ENCODE measurements around the gene SRGAP1.

Gene SRGAP1

GRCh38 chr12:63912651-63913050 lies 68.2 kb downstream of the SRGAP1 start:
- Histone ChIP-seq H3K4me1 (ENCODE audit: control insufficient read depth, insufficient read depth, low read length) (peaks cover 30% of the 10 kb centered on the region), H3K4me3 (ENCODE audit: low read length) (no peak overlapping the region), H3K9ac (ENCODE audit: low read depth, low read length) (no peak overlapping the region), H3K4me2 (ENCODE audit: low read length) (no peak overlapping the region), H3K27me3 (ENCODE audit: control insufficient read depth, insufficient read depth, low read length) (no peaks in the 10 kb centered on the region), H3K36me3 (ENCODE audit: insufficient read depth, low read length) (no peaks in the 10 kb centered on the region), H3K9me3 (replicated peaks; ENCODE audit: low read length) (no peaks in the 10 kb centered on the region)

- Histone ChIP-seq H3K9me3 (replicated peaks; ENCODE audit: low read length) (no peaks in the 10 kb centered on the region), H3K4me2 (ENCODE audit: low read length) (no peak overlapping the region), H3K36me3 (ENCODE audit: insufficient read depth, low read length) (no peaks in the 10 kb centered on the region), H3K4me1 (ENCODE audit: control insufficient read depth, insufficient read depth, low read length) (peaks cover 39% of the 10 kb centered on the region), H3K4me3 (ENCODE audit: low read length) (no peak overlapping the region), H3K9ac (ENCODE audit: low read depth, low read length) (no peak overlapping the region), H3K27me3 (ENCODE audit: control insufficient read depth, insufficient read depth, low read length) (no peaks in the 10 kb centered on the region)
Observed at GRCh38 chr12:63913929-63914328, 69.4 kb downstream of the SRGAP1 start.

GRCh38 chr12:63915105-63915800 lies 70.8 kb downstream of the SRGAP1 start:
- no peaks in the 10 kb centered on the region for H3K9me3 ChIP-seq (replicated peaks; ENCODE audit: low read length)

GRCh38 chr12:63916561-63917476 lies 72.3 kb downstream of the SRGAP1 start:
- peak overlapping the region; percentile 68 for H3K4me2 ChIP-seq (ENCODE audit: low read length)
- H3K9ac ChIP-seq (ENCODE audit: low read depth, low read length): peak overlapping the region; percentile 83
- H3K4me3 ChIP-seq (ENCODE audit: low read length): peak overlapping the region; percentile 27

More at GRCh38 chr12:63915105-63915800, 70.8 kb downstream of the SRGAP1 start:
- H3K4me3 ChIP-seq (ENCODE audit: low read length): no peak overlapping the region
- peaks cover 52% of the 10 kb centered on the region for H3K4me1 ChIP-seq (ENCODE audit: control insufficient read depth, insufficient read depth, low read length)
- H3K4me2 ChIP-seq (ENCODE audit: low read length): peak overlapping the region; percentile 32
- peak overlapping the region; percentile 46 for H3K9ac ChIP-seq (ENCODE audit: low read depth, low read length)
- no peaks in the 10 kb centered on the region for H3K27me3 ChIP-seq (ENCODE audit: control insufficient read depth, insufficient read depth, low read length)
- H3K36me3 ChIP-seq (ENCODE audit: insufficient read depth, low read length): no peaks in the 10 kb centered on the region

GRCh38 chr12:63917477-63917862 lies 73.0 kb downstream of the SRGAP1 start:
- H3K4me1 ChIP-seq (ENCODE audit: control insufficient read depth, insufficient read depth, low read length): peaks cover 57% of the 10 kb centered on the region
- no peaks in the 10 kb centered on the region for H3K27me3 ChIP-seq (ENCODE audit: control insufficient read depth, insufficient read depth, low read length)
- H3K9me3 ChIP-seq (replicated peaks; ENCODE audit: low read length): no peaks in the 10 kb centered on the region
- no peaks in the 10 kb centered on the region for H3K36me3 ChIP-seq (ENCODE audit: insufficient read depth, low read length)
- peak overlapping the region; percentile 68 for H3K4me2 ChIP-seq (ENCODE audit: low read length)
- H3K9ac ChIP-seq (ENCODE audit: low read depth, low read length): peak overlapping the region; percentile 83
- H3K4me3 ChIP-seq (ENCODE audit: low read length): peak overlapping the region; percentile 27

More at GRCh38 chr12:63916561-63917476, 72.3 kb downstream of the SRGAP1 start:
- Histone ChIP-seq H3K9me3 (replicated peaks; ENCODE audit: low read length) (no peaks in the 10 kb centered on the region), H3K27me3 (ENCODE audit: control insufficient read depth, insufficient read depth, low read length) (no peaks in the 10 kb centered on the region), H3K36me3 (ENCODE audit: insufficient read depth, low read length) (no peaks in the 10 kb centered on the region), H3K4me1 (ENCODE audit: control insufficient read depth, insufficient read depth, low read length) (peaks cover 55% of the 10 kb centered on the region)

GRCh38 chr12:63917864-63918799 lies 73.6 kb downstream of the SRGAP1 start:
- no peaks in the 10 kb centered on the region for H3K27me3 ChIP-seq (ENCODE audit: control insufficient read depth, insufficient read depth, low read length)
- H3K9ac ChIP-seq (ENCODE audit: low read depth, low read length): peak overlapping the region; percentile 83
- no peaks in the 10 kb centered on the region for H3K36me3 ChIP-seq (ENCODE audit: insufficient read depth, low read length)
- no peaks in the 10 kb centered on the region for H3K9me3 ChIP-seq (replicated peaks; ENCODE audit: low read length)
- peaks cover 61% of the 10 kb centered on the region for H3K4me1 ChIP-seq (ENCODE audit: control insufficient read depth, insufficient read depth, low read length)
- H3K4me2 ChIP-seq (ENCODE audit: low read length): peak overlapping the region; percentile 70
- H3K4me3 ChIP-seq (ENCODE audit: low read length): peak overlapping the region; percentile 33

- Histone ChIP-seq H3K4me1 (ENCODE audit: control insufficient read depth, insufficient read depth, low read length) (peaks cover 61% of the 10 kb centered on the region), H3K9me3 (replicated peaks; ENCODE audit: low read length) (no peaks in the 10 kb centered on the region), H3K27me3 (ENCODE audit: control insufficient read depth, insufficient read depth, low read length) (no peaks in the 10 kb centered on the region), H3K4me2 (ENCODE audit: low read length) (peak overlapping the region; percentile 70), H3K9ac (ENCODE audit: low read depth, low read length) (peak overlapping the region; percentile 75), H3K36me3 (ENCODE audit: insufficient read depth, low read length) (no peaks in the 10 kb centered on the region), H3K4me3 (ENCODE audit: low read length) (no peak overlapping the region)
Observed at GRCh38 chr12:63918800-63919300, 74.3 kb downstream of the SRGAP1 start.

- Histone ChIP-seq H3K36me3 (ENCODE audit: insufficient read depth, low read length) (no peaks in the 10 kb centered on the region), H3K4me3 (ENCODE audit: low read length) (no peak overlapping the region), H3K27me3 (ENCODE audit: control insufficient read depth, insufficient read depth, low read length) (no peaks in the 10 kb centered on the region), H3K9me3 (replicated peaks; ENCODE audit: low read length) (no peaks in the 10 kb centered on the region), H3K9ac (ENCODE audit: low read depth, low read length) (no peak overlapping the region), H3K4me2 (ENCODE audit: low read length) (no peak overlapping the region), H3K4me1 (ENCODE audit: control insufficient read depth, insufficient read depth, low read length) (peaks cover 60% of the 10 kb centered on the region)
Observed at GRCh38 chr12:63919756-63920155, 75.3 kb downstream of the SRGAP1 start.

- H3K4me2 ChIP-seq (ENCODE audit: low read length): no peak overlapping the region
- H3K9me3 ChIP-seq (replicated peaks; ENCODE audit: low read length): no peaks in the 10 kb centered on the region
- H3K9ac ChIP-seq (ENCODE audit: low read depth, low read length): no peak overlapping the region
- no peaks in the 10 kb centered on the region for H3K27me3 ChIP-seq (ENCODE audit: control insufficient read depth, insufficient read depth, low read length)
- H3K4me3 ChIP-seq (ENCODE audit: low read length): no peak overlapping the region
- peaks cover 46% of the 10 kb centered on the region for H3K4me1 ChIP-seq (ENCODE audit: control insufficient read depth, insufficient read depth, low read length)
- H3K36me3 ChIP-seq (ENCODE audit: insufficient read depth, low read length): no peaks in the 10 kb centered on the region
Observed at GRCh38 chr12:63921157-63921556, 76.7 kb downstream of the SRGAP1 start.

- peaks cover 32% of the 10 kb centered on the region for H3K4me1 ChIP-seq (ENCODE audit: control insufficient read depth, insufficient read depth, low read length)
- no peaks in the 10 kb centered on the region for H3K27me3 ChIP-seq (ENCODE audit: control insufficient read depth, insufficient read depth, low read length)
- no peak overlapping the region for H3K9ac ChIP-seq (ENCODE audit: low read depth, low read length)
- H3K4me3 ChIP-seq (ENCODE audit: low read length): no peak overlapping the region
- H3K4me2 ChIP-seq (ENCODE audit: low read length): no peak overlapping the region
- no peaks in the 10 kb centered on the region for H3K36me3 ChIP-seq (ENCODE audit: insufficient read depth, low read length)
- no peaks in the 10 kb centered on the region for H3K9me3 ChIP-seq (replicated peaks; ENCODE audit: low read length)
Observed at GRCh38 chr12:63922474-63922873, 78.0 kb downstream of the SRGAP1 start.

GRCh38 chr12:63924781-63925180 lies 80.3 kb downstream of the SRGAP1 start:
- no peaks in the 10 kb centered on the region for H3K9me3 ChIP-seq (replicated peaks; ENCODE audit: low read length)
- H3K36me3 ChIP-seq (ENCODE audit: insufficient read depth, low read length): no peaks in the 10 kb centered on the region
- H3K4me1 ChIP-seq (ENCODE audit: control insufficient read depth, insufficient read depth, low read length): peaks cover 24% of the 10 kb centered on the region
- H3K27me3 ChIP-seq (ENCODE audit: control insufficient read depth, insufficient read depth, low read length): no peaks in the 10 kb centered on the region
- H3K4me2 ChIP-seq (ENCODE audit: low read length): no peak overlapping the region
- no peak overlapping the region for H3K9ac ChIP-seq (ENCODE audit: low read depth, low read length)
- no peak overlapping the region for H3K4me3 ChIP-seq (ENCODE audit: low read length)

All from skeletal muscle satellite cell (primary cell).